Fibroblast of pulmonary artery (primary cell): ENCODE measurements around the gene KIF17.

ENCODE experiments used
- DNase-seq: peaks from one replicate; pipeline ENCODE4 v3.0.0-alpha.2; 2010; ENCODE audit warnings: low read depth
- H3K4me3 ChIP-seq: replicated peaks from 2 replicates; pipeline ENCODE4 v1.5.1; 2011; ENCODE audit warnings: low read depth, mild to moderate bottlenecking, control low read depth, low read length, moderate library complexity
- CTCF ChIP-seq: IDR thresholded peaks from 2 replicates; pipeline ENCODE4 v1.5.1; 2011; ENCODE audit warnings: mild to moderate bottlenecking, control low read depth, low read length, inconsistent platforms; ENCODE audit errors: missing control alignments

The KIF17 gene

GRCh38 chr1:20709868-20710267, 7.9 kb downstream of the KIF17 start:
- DNase-seq: no peak
- no peak for TF ChIP-seq CTCF
- no peak overlapping the region for H3K4me3 ChIP-seq

DNA sequence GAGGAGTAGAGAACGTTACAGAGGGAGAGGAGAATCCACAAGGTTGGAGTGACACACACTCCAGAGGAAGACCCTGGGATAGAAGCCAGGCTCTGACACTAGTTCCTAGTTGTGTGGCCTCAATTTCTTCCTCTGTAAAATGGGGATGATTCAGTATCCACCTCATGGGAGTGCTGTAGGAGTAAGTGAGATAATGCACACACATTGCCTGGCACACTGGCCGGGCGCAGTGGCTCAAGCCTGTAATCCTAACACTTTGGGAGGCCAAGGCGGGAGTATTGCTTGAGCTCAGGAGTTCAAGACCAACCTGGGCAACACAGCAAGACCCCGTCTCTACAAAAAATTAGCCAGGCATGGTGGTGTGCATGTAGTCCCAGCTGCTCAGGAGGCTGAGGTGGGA, 8.9 kb downstream of the KIF17 start:
- DNase-seq: no peak
- no peak overlapping the region for H3K4me3 ChIP-seq
- TF ChIP-seq CTCF: no peak

DNA sequence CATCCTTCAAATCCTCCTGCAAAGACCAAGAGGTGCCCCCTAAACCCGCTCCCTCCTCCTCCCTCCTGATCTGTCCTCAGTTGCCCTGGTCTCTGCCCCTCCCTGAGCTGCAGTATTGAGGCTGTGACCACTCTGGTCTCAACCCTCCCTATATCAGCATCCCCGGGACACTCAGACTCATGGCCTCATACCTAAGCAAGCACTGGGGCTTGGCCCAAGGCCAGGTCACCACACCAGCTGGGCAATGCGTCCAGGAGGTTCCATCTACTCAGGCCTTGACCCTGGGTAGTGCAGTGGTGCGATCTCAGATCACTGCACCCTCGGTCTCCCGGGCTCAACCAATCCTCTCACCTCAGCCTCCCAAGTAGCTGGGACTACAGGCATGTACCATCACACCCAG, 9.8 kb downstream of the KIF17 start:
- DNase-seq: no peak
- H3K4me3 ChIP-seq: no peak overlapping the region
- TF ChIP-seq CTCF: no peak

- DNase-seq: no peak
- H3K4me3 ChIP-seq: no peak overlapping the region
- no peak for TF ChIP-seq CTCF
Measured at GRCh38 chr1:20706841-20707240, 11.0 kb downstream of the KIF17 start.

DNA sequence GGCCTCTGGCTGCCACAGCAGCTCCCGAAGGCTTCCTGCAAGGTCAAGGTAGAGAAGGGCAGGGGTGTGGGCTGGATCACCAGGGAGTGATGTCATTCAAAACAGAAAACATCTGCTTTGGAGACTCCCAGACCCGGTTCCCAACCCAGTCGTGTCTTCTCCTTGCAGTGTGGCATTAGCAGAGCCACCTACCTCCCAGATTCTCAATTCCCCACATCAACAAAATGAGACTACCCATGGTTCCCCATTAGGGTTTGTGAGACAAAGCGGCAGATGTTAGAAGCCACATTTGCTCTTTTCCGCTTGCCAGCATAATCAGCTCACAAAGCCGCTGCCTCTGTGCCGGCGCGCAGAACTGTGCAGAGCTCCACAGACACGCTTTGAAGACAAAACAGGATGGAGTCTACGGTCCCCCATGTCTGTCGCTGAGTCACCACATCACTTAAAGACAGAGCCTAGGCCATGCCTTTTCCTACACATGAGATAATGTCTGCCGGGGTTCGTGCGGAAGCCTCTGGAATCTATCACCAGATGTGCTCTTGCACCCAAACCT, 12.5 kb downstream of the KIF17 start:
- no peak for DNase-seq
- no peak overlapping the region for H3K4me3 ChIP-seq
- TF ChIP-seq CTCF: no peak

- no peak overlapping the region for H3K4me3 ChIP-seq
- TF ChIP-seq CTCF: no peak
- no peak for DNase-seq
Measured at GRCh38 chr1:20704390-20705202, 13.2 kb downstream of the KIF17 start.
